NCI-H748 (cell line): ENCODE measurements around the gene PDZD4.
A peak's percentile ranks its signal among the peaks of the same experiment; 100 is the strongest.

Experiments used
- DNase-seq: peaks from one replicate; lab custom pipeline; 2025; ENCODE audit not compliant: unreplicated experiment; lab: John Stamatoyannopoulos, UW

PDZD4 gene, protein sequence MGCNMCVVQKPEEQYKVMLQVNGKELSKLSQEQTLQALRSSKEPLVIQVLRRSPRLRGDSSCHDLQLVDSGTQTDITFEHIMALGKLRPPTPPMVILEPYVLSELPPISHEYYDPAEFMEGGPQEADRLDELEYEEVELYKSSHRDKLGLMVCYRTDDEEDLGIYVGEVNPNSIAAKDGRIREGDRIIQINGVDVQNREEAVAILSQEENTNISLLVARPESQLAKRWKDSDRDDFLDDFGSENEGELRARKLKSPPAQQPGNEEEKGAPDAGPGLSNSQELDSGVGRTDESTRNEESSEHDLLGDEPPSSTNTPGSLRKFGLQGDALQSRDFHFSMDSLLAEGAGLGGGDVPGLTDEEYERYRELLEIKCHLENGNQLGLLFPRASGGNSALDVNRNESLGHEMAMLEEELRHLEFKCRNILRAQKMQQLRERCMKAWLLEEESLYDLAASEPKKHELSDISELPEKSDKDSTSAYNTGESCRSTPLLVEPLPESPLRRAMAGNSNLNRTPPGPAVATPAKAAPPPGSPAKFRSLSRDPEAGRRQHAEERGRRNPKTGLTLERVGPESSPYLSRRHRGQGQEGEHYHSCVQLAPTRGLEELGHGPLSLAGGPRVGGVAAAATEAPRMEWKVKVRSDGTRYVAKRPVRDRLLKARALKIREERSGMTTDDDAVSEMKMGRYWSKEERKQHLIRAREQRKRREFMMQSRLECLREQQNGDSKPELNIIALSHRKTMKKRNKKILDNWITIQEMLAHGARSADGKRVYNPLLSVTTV

DNA sequence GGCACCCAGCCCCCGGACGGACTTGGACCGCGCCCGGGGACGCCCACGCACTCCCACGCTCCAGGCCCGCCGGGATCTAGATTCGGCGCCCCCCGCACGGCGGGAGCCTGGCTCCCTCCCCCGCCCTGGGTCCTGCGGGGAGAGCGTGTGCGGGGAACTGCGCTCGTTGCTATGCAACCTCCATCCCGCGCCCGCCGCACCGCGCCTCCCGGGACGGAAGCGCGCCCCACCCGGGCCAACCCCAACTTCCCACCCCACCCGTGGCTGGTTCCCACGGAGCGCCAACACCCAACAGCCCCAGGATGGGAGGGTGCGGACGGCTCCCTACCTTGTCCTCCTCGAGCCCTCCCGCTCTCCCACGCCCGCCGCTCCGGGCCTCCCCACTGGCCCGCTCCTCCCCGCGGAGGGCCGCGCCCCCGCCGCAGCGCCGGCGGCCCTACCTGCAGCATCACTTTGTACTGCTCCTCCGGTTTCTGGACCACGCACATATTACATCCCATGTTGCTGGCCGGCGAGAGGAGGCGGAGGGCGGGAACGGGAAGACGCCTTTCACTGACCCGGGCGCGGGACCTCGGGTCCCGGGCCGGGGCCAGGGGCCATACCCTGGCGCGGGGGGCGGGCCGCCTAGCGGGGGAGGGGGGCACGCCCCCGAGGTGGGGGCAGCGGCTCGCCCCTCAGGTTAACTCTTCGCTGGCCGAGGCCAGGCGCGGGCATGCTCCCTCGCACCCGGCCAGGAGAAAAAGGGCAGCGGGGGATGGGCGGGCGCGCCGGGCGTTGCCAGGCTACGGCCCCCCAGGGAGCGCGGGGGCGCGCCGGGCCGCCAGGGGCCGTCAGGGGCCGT lies at the start of gene PDZD4:
PDZD4 (minus strand) TSS at position 746 of the 841 bp plus-strand sequence; CDS start at position 500, 246 bp downstream.
- DNase-seq = peak; percentile 54

DNA sequence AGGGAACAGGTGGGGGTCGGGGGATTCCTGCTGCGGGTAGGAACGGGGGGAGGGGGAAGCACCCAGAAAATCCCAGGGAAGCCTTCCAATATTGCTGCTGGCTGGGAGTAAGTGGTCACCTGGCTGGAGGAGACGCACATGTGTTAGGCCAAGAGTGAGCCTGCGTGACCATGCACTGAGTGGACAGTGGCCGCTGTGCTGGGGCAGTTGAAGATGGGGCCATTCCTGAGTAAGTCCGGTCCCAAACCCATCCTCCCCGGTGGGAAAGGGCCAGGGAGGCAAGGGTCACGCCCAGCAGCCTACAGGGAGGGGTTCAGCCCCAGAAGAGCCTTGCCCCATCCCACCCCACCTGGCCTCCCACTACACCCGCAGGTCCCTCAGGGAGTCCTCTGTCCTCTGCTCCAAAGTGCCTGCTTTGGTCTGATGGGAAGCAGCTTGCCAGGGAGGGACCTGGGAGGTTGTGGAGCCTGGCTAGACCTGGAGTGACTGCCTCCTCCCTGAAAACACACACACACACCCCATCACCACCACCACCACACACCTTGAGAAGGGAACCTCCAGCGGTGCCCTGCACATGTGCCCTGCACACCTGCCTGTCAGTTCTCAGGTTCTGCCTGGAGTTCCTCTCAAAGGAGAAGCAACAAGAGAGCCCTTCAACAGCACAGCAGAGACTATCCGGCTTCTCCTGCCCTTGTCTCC lies 49.5 kb upstream of the PDZD4 start:
- no peak for DNase-seq

DNA sequence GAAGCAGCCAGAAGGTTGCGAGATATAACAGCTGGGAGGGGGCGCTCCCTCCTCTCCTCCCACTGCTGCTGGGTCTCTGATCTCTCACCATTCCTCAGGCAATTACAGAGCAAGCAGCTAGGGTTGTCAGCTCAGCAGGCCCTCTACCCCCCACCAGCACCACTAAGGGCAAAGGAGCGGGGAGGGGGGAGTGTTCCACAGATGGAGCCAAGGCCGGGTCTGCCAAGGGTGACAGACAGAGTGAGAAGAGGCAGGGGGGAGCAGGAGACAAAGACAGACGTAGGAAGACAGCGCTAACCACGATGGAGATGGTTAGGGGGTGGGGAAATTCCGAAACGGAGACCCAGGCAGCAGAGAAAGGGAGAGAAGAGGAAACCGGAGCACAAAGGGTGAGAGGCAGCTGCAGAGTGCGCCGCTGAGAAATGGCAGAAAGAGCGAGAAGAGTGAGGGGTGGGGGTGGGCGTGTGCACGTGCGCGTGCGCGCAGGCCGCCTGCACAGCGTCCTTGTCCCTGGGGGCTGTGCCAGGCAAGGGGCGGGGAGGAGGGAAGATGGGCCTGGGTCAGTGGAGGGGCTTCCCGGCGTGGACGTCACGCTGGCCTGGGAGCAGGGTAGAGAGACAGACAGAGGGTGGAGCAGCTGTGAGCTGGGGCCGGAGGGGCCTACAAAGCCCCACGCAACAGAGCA lies 48.8 kb upstream of the PDZD4 start:
- no peak for DNase-seq

DNA sequence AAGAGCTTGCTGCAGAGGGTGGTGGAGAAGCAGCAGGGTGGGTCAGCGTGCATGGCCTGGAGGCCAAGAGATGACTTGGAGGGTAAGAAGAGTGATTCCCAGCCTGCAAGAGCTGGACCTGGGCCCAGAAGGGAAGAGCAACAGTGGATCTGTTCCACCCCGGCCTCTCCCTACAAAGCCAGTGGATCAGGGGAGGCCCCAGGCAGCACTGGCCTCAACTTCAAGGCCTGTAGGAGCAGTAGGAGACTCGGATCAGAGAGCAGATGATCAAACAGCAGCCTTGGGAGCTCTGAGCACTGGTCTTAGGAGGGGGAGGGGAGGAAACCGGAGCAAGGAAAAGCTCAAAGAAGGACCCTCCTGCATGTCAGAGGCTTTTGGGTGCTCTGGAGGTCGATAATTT lies 48.0 kb upstream of the PDZD4 start:
- no peak for DNase-seq

DNA sequence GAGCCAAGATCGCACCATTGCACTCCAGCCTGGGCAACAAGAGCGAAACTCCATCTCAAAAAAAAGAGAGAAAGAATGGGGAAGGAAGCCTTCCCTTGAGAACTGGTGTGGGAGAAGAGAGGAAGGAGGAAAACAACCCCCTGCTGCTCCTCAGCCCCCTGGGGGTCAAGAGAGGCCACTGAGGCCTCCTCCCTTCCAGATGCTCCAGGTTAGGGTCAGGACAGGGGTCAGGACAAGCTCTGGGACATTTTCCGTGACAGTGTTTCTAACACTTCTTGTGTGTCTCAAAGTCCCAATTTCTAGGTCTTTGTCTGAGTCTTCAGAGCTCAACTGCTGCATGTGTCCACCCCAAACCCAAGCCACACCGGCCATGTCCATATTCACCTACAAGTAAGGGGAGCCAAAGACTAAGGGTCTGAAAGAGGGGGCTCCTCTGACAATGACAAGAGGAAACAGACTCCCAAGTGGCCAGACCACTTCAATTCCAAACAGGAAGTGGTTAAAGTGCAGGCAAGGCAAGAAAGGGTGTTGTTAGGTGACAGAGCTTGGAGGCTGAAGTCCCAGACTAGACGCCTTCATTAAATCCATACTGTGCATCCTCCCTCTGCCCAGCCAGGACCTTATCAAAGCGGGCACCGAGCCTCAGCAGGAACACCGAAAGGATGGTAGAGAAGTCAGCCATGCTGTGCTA lies 47.4 kb upstream of the PDZD4 start:
- DNase-seq = no peak

DNA sequence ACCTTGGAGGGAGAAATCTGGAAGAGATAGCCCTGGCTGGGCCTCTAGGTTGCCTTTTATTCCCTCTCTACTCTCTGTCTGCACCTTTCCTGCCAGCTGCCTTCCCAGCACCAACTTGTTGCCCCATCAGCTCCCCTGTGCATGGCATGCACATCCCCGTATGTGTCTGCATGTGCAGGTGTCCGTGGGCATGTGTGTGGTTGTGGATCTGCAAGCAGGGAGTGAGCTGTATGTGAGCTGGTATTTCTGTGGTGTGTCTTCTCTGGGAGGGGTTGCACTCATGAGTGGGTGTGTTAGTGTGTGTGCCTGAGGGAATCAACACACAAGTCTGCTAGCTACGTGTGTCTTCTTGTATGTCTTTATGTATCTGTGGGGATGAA lies 45.8 kb upstream of the PDZD4 start:
- peak; percentile 45 for DNase-seq

DNA sequence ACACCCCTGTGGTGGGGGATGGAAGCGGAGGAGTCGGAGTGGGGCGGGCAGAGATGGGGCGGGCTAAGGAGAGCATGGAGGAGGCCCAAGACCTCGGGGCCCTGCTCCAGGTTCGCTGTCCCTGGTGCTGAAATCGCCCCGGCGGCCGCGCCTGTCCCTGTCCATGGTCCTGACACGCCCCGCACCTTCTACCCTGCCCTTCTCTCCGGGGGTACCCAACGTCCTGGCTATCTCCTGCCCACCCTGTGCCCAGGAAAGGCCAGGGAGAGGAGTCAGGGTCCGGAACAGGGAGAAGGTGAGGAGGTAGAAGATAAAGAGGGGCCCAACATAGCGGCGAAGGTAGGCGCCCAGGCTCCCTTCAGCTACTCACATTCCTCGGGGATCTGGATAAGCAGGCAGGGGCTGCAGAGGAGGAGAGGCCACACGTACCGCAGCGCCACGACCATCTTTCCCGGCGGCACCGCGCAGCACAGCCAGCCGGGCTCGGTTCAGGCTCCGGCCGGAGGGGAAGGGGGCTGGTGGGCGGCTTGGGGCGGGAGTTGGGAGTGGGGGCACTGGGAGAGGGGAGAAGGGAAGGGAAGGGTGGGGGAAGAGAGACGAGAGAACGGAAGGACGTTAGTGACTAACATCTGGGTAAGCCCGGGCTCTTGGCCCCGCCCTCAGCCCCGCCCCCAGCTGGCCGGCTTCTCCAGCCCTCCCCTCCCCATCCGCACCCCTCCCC lies 45.2 kb upstream of the PDZD4 start:
- peak; percentile 58 for DNase-seq

DNA sequence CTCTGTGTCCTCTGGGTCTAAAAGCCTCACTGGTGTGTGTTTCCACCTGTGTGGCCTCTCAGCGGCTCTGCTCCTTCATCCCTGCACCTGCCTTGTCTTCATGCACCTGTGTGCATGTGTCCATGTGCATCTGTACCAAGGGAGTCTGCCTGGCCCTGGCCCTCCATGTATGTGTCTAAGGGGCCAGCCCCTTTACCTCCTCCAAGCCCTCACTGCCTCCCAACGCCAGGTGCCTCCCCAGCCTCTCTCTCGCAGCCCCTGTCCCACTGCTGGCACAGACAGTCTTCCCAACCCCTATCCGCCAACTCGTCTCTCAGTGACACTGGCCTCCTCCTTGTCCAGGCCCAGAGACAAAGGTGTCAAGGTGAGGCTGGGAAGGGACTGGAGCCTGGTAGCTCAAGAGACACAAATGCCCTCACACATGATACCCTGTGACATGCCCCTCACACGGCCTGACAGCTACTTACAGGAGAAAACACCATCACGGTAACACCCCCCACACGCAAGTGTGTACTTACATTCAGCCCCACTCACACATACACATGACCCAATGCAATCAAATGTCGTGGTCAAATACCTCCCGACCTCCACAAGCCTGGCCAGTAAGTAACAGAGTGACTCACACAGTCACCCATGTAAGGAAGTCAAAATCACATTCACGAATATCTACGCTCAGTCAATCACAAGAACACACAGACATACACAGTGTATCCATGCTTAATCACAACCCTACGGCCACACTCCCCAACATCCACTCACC lies 44.2 kb upstream of the PDZD4 start:
- DNase-seq = no peak

DNA sequence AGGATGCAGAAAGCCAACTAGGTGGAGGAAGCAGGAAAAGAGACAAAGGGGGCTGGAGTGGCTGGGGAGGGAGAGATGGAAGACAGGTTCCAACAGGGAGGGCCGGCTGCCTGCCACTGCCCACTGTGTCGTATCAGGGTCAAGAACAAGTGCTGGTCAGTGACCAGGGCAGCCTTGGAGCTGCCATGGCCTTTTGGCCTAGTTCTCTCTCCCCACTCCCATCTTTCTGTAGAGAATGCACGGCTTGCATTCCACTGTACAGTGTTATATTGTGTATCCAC lies 43.7 kb upstream of the PDZD4 start:
- DNase-seq = no peak

DNA sequence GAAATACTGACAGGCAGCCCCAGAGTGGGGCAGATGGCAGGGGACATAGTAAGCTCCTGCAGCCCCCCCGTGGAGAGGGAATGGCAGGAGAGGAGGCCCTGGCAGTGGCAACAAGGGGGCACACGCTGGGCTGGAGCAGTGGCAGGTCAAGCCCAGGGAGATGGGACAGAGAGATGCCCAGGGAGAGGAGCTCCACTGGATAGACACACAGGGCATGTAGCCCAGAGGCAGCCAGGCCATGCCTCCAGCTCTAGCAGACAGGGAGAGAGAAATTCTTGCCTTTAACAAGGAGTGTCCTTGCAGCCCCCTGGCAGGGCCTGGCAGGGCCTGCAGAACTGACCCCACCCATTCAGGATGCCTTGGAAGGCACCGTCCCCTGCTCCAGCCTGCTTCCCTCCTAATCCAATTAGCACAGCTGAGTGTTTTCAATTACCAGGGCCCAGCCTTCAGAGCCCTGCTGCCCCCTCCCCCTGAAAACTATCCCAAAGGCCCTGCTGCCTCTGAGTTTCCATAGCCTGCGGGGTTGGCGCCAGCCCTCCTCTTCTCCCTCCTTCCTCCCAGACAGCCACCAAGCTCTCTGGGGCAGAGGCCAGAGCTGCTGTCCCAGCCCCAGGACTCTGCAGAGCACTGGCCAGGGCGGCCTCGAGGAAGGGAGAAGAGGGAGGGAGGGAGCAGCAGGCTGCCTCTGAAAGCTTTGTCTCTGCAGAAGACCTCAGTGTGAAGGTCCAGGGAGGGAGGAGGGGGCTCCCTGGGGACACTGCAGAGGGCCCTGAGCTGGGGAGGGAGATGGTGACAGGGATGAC lies 43.1 kb upstream of the PDZD4 start:
- no peak for DNase-seq

DNA sequence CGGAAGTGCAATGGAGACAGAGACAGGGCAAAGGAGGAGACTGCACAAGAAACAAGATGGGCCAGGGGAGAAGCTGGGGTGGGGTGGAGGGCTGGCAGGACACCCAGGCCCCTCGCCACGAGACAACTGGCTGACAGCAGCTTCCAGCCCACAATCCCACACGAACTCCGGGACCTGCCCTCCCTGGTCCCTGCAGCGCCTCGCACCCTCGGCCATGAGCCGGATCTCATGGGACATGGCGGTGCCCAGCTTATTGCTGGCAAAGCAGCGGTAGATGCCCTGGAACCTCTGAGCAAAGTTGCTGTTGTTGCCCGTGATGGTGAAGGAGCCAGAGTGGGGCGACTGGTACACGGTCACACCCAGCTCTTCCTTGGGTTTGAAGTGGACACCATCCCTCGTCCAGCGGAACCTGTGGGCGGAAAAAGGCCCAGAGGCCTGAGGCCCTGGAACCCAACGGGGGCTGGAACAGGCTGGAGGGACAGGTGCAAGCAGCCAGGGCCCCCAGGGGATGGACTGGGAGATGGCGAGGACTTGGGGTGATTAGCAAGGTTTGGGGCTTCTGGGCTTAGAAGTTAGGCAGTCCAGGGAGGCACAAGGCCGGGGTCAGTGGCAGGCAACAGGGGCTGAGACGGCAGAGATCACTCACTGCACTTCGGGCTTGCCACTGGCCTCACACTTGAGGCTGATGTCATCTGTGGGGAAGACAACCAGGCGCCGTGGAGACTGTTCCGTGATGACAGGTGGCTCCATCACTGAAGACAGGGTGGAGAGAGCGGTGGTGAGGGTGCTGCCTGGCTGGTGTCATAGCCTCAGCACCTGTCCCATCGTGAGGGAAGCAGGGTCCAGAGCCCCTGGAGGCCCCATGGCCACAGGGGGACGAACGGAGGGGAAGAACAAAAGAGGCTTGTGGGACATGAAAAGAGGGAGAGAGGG lies 41.9 kb upstream of the PDZD4 start:
- DNase-seq = no peak

DNA sequence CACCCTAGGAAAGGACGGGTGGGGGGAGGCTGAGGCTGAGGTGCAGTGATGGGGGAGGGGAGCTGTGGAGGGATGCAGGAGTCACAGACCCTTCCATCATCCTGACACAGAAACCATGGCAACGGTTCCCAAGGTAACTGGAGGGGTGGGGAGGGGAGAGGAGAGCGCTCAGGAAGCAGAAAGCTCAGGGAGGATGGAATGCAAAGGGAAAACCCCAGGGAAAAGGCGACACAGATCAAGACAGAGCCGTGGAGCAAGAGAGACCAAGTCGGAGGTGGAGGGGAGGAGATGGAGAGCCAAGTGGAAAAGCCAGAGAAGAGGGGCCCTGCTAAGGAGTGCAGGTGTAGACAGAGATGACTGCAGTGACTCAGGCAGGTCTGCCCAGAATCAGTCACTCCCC lies 41.1 kb upstream of the PDZD4 start:
- DNase-seq = peak; percentile 7

DNA sequence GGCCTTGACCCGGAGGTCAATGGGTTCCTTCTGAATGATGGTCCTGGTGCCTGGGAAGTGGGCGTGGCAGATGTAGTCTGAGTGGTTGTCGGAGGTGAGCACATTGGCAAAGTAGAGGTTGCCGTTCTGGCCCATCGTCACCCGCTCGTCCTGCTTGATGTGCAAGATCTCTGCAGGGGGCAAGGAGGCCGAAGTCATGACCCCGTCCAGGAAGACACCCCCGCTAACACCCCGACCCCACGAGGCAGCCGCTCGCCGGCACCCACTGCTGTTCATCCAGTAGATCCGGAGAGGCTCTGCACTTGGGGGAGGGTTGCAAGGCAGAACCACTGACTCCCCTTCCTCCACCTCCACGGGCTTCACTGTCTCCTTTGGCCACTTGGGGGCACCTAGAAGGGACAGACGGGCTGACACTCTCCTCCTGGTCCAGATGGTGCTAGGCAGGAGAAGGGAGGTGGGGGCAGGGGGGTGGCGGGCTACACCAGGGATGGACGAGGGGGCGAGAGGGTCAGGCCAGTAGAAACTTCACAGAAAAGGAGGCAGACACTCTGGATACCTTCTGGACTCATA lies 40.5 kb upstream of the PDZD4 start:
- DNase-seq = no peak

DNA sequence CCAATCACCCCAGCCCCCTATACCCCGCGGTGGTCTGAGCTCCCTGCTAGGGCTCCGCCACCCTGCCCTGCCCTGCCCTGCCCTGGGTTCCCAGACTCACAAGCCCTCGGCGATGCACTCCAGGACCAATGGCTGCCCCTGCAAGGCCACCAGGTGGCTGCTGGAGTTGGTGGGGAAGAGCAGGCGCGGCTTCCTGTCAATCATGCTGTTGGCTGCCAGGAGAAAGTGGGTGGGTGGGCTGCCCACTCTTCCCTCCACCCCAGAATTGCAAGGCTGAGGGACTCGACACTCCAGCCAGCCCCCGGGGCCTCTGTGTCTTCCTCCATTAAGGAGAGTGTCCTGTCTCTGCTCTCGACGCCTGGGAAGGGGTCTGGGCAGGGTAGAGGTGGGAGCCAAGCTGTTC lies 39.9 kb upstream of the PDZD4 start:
- DNase-seq = no peak

DNA sequence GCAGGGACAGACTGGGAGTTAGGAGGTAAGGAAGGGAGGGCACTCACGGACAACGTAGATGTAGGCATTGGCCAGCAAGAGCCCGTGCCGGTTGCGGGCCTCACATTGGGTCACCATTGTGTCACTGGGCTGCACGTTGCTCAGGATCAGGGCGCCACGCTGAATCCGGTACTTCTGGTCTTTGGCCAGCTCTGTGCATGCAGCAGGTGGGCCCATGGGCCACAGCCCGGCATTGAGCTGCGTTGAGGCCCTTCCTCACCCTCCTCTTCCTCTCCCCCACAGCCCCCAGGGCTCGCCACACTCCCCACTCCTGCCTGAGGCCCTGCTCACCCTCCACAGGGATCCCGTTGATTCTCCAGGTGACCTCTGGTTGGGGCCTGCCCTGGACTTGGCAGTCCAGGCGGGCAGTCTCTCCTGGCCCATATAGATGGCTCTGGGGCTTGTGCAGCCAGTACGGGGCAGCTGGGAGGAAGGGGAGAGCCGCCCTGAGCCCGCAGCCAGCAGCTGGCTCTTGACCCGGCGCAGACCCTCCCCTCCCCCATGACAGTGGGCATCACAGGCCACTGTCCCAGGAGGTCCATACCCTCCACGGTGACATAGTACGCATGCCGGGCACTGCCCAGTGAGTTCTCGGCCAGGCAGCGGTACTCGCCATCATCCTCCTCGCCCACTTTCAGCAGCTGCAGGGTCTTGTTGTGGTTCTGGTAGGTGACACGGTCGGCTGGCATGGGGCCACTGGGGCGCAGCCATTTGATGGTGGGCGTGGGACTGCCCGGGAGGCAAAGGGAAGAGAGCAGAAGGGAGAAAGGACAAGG lies 39.3 kb upstream of the PDZD4 start:
- no peak for DNase-seq
